Nucleus accumbens (tissue), 56 donors: ENCODE measurements around the gene BICDL2.

Experiments
- DNase-seq, 56 donors: peaks; one replicate each; lab custom pipeline; 2025; lab: John Stamatoyannopoulos, UW

Gene BICDL2

GRCh38 chr16:3027489-3027795 lies 9.3 kb downstream of the BICDL2 start:
- DNase-seq: no peak

GRCh38 chr16:3026609-3027488 lies 9.9 kb downstream of the BICDL2 start:
- no peak for DNase-seq

- DNase-seq: no peak
Measured at GRCh38 chr16:3026003-3026378, 10.8 kb downstream of the BICDL2 start.

- DNase-seq: no peak
Measured at GRCh38 chr16:3025032-3026002, 11.4 kb downstream of the BICDL2 start.

- DNase-seq: peak; percentile 77 to 98 (median 95)
Measured at GRCh38 chr16:3023669-3024478, 12.9 kb downstream of the BICDL2 start, which contains the start of the genes HCFC1R1 and THOC6. TSS of gene HCFC1R1 (minus strand) at chr16:3023942. CDS start at chr16:3023941, 1 bp downstream. TSS of gene THOC6 (plus strand) at chr16:3024035. CDS start at chr16:3024327, 292 bp downstream.

- DNase-seq: peak in 34 of 56 donors; percentile 21 to 76 (median 59)
Measured at GRCh38 chr16:3023415-3023668, 13.4 kb downstream of the BICDL2 start.

GRCh38 chr16:3022684-3023414 lies 13.9 kb downstream of the BICDL2 start:
- DNase-seq: peak in 5 of 56 donors; percentile 8 to 49 (median 39)

GRCh38 chr16:3022208-3022683 lies 14.5 kb downstream of the BICDL2 start:
- DNase-seq: peak in 45 of 56 donors; percentile 5 to 89 (median 58)

- DNase-seq: peak in 25 of 56 donors; percentile 7 to 70 (median 29)
Measured at GRCh38 chr16:3021449-3022207, 15.1 kb downstream of the BICDL2 start.

GRCh38 chr16:3020604-3021448 lies 15.9 kb downstream of the BICDL2 start:
- peak in 22 of 56 donors; percentile 7 to 86 (median 29) for DNase-seq

GRCh38 chr16:3020247-3020603 lies 16.5 kb downstream of the BICDL2 start, which contains the start of gene TNFRSF12A:
TSS of gene TNFRSF12A (plus strand) at chr16:3020368. CDS start at chr16:3020398, 30 bp downstream.
- DNase-seq: peak in 30 of 56 donors; percentile 7 to 64 (median 25)

GRCh38 chr16:3019594-3020246 lies 17.0 kb downstream of the BICDL2 start:
- no peak for DNase-seq

- DNase-seq: peak in 2 of 56 donors; percentile 6 to 50
Measured at GRCh38 chr16:3017794-3018506, 18.8 kb downstream of the BICDL2 start, which contains the start of gene CLDN6. TSS of gene CLDN6 (minus strand) at chr16:3018183. CDS start at chr16:3016021, 2,162 bp downstream.

- DNase-seq: no peak
Measured at GRCh38 chr16:3017344-3017743, 19.4 kb downstream of the BICDL2 start.

- DNase-seq: no peak
Measured at GRCh38 chr16:3015865-3016521, 20.8 kb downstream of the BICDL2 start.

GRCh38 chr16:3014971-3015370 lies 21.8 kb downstream of the BICDL2 start:
- no peak for DNase-seq
